Lower leg skin (tissue), 3 donors: Measurements from ENCODE around the gene FAM151A.

Experiments used
- POLR2A ChIP-seq, 2 donors: fragments of 450-650 bp; IDR thresholded peaks; one replicate each; pipeline ENCODE4 v1.6.1; 2016 to 2017; ENCODE audit warnings: antibody characterized with exemption in 2 of 2, mild to moderate bottlenecking in 1 of 2, moderate library complexity in 1 of 2
- TF ChIP-seq, protein P1 (sequence below), 3 donors: fragments of 450-650 bp; IDR thresholded peaks; one replicate each; pipeline ENCODE4 v1.5.1; 2016; ENCODE audit warnings: antibody characterized with exemption in 3 of 3, mild to moderate bottlenecking in 3 of 3, moderate library complexity in 2 of 3

DNA sequence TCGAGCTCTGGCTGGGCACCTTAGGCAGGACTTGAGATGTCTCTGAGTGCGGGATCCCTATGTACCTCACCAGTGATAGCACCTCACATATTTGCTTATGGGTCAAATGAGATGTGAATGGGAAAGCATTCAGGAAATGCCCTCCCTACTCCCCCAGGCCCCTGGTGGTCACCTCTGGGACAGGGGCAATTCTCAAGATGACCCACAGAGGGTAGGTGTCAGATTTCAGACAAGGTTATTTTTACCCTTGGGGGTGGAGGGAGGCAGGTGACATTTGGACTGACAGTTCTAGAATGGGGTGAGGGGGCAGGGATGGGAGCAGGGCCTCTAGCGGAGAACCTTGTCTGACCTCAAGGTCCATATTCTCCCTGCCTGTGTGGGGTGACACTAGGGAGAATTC lies 48.2 kb downstream of the FAM151A start:
- TF ChIP-seq, protein P1, sequence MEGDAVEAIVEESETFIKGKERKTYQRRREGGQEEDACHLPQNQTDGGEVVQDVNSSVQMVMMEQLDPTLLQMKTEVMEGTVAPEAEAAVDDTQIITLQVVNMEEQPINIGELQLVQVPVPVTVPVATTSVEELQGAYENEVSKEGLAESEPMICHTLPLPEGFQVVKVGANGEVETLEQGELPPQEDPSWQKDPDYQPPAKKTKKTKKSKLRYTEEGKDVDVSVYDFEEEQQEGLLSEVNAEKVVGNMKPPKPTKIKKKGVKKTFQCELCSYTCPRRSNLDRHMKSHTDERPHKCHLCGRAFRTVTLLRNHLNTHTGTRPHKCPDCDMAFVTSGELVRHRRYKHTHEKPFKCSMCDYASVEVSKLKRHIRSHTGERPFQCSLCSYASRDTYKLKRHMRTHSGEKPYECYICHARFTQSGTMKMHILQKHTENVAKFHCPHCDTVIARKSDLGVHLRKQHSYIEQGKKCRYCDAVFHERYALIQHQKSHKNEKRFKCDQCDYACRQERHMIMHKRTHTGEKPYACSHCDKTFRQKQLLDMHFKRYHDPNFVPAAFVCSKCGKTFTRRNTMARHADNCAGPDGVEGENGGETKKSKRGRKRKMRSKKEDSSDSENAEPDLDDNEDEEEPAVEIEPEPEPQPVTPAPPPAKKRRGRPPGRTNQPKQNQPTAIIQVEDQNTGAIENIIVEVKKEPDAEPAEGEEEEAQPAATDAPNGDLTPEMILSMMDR (IDR thresholded peaks at IDR 0.05): no peak
- TF ChIP-seq POLR2A (IDR thresholded peaks at IDR 0.05): no peak
